Fibroblast of the aortic adventitia (primary cell): ENCODE measurements around the gene AATF. TPM values are rescaled to one million over a fixed set of nuclear protein-coding genes. Genes with fewer than 3 reads are reported as not detected.

ENCODE experiments used
- DNase-seq: peaks from one replicate; pipeline ENCODE4 v3.0.0-alpha.2; 2010; ENCODE audit warnings: low read depth
- H3K4me3 ChIP-seq: 2 replicates; pipeline ENCODE4 v1.5.1; 2011; ENCODE audit warnings: low read depth, mild to moderate bottlenecking, control low read depth, low read length, moderate library complexity
- total RNA-seq: library from RNA; depleted of rRNA; stranded (reverse); fragments of >200 nt; gene quantifications from 2 replicates; pipeline ENCODE4 v1.2.3, GENCODE V29; 2012; ENCODE audit warnings: low replicate concordance
- TF ChIP-seq, protein P1 (sequence below): IDR thresholded peaks from 2 replicates; pipeline ENCODE4 v1.5.1; 2011; ENCODE audit warnings: mild to moderate bottlenecking, low read length, control low read depth, inconsistent platforms; ENCODE audit not compliant: insufficient read depth

AATF gene
- total RNA-seq, 1 donor = 25.1 TPM

DNA sequence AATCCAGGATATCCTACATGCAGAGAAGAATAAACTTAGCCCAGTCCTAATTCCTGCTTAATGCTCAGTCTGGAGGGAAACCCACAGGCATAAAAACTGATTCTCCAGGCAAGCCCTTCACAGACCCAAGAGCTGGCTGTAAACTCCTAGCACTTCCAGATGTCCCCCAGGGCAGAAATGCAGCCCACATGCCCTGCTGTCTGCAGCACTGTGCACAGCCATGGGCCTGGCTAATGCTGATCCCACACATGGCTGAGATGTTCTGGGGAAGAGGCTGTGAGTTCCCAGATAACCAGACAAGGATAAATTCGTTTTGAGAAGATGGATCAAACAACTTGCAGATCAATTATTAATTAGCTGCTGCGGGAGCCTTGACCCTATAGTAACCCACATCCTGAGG, 148.4 kb downstream of the AATF start:
- no peak overlapping the region for H3K4me3 ChIP-seq
- DNase-seq = no peak
- TF ChIP-seq, protein P1, sequence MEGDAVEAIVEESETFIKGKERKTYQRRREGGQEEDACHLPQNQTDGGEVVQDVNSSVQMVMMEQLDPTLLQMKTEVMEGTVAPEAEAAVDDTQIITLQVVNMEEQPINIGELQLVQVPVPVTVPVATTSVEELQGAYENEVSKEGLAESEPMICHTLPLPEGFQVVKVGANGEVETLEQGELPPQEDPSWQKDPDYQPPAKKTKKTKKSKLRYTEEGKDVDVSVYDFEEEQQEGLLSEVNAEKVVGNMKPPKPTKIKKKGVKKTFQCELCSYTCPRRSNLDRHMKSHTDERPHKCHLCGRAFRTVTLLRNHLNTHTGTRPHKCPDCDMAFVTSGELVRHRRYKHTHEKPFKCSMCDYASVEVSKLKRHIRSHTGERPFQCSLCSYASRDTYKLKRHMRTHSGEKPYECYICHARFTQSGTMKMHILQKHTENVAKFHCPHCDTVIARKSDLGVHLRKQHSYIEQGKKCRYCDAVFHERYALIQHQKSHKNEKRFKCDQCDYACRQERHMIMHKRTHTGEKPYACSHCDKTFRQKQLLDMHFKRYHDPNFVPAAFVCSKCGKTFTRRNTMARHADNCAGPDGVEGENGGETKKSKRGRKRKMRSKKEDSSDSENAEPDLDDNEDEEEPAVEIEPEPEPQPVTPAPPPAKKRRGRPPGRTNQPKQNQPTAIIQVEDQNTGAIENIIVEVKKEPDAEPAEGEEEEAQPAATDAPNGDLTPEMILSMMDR = no peak

DNA sequence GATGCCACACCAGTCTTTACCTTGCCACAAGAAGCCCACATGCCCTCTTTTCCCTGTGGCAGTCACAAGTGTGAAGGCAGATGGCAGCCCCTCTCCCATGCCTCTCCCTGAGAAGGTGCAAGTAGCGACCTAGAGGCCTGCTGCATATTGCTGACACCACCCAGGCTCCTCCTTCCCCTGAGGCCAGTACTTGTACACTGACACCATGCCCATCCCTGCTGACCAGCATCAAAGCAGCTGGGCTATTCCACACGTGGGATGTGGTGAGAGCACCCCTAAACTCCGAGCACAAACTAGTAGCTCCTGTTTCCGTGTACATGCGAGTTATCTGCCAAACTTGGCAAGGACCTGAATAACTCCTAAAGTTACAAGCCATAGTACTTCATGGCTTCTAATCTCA, 149.4 kb downstream of the AATF start:
- H3K4me3 ChIP-seq = no peak overlapping the region
- DNase-seq = no peak
- TF ChIP-seq, protein P1 = no peak

DNA sequence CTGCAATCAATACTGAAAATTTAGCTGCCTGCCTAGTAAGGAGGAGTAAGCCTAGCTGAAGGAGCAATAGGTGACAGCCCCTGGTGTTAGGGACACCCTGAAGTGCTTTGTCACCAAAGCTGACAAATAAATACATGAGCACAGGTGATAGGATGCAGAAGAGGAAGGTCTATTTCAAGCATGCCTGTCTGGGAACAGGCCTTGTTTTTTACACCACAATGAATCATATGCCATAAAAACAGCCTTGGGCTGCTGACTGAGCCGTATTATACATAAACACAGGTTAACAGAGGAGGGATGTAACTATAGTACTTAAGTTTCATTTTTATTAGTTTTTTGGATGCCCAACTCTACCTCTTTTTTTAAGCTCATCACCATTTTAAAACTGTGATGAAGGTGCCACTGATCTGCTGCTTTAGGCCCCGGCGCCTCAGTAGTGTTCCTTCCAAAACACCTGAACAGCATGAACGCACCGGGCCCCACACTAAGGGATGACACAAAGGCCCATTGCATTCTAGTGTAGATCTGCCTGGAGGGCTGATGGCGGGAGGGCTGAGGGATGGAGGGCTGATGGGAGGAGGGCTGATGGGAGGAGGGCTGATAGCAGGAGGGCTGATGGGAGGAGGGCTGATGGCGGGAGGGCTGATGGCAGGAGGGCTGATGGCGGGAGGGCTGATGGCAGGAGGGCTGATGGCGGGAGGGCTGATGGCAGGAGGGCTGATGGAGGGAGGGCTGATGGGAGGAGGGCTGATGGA, 150.3 kb downstream of the AATF start:
- H3K4me3 ChIP-seq = no peak overlapping the region
- TF ChIP-seq, protein P1 = no peak
- DNase-seq = no peak

DNA sequence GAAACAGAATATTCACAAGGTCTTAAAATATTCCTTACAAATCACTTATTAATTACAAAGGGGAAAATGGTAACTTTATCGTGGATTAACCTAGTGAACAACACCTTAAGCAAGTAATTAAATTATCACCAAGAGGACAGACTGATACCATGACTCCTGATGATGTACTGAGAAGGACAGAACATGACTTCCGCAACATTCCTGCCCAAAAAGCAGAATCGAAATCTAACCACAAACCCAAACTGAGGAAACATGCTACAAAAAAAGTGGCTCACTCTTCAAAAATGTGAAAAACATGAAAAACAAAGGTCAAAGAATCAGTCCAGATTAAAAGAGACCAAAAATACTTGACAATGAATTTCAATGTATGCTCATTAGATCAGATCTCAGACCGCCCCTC, 151.5 kb downstream of the AATF start:
- no peak for DNase-seq
- no peak overlapping the region for H3K4me3 ChIP-seq
- TF ChIP-seq, protein P1 = no peak

GRCh38 chr17:37101306-37101705, 152.6 kb downstream of the AATF start:
- TF ChIP-seq, protein P1 = no peak
- no peak for DNase-seq
- no peak overlapping the region for H3K4me3 ChIP-seq

- TF ChIP-seq, protein P1 = no peak
- DNase-seq = no peak
- no peak overlapping the region for H3K4me3 ChIP-seq
These were observed 154.5 kb downstream of the AATF start for GRCh38 chr17:37103231-37103630.

- TF ChIP-seq, protein P1 = no peak
- DNase-seq = no peak
- H3K4me3 ChIP-seq = no peak overlapping the region
These were observed 157.3 kb downstream of the AATF start for GRCh38 chr17:37106049-37106448.
